Measurements from ENCODE around the gene RAB31.

DNA sequence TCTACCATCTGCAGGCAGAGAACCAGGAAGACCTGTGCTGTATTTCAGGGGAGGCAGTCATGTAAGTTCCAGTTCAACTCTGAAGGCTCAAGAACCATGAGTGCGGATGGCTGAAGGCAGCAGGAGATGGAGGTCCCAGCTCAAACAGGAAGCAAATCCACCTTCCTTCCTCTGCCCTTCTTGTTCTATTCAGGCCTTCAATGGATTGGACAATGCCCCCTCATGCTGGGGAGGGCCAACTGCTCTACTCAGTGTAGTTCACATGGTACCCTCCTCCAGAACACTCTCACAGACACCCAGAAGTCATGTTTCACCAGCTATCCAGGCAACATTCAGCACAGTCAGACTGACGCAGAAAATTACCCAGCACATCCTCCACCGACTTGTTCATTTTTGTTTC is 39.1 kb upstream of the RAB31 start:
- TF ChIP-seq, protein P1, sequence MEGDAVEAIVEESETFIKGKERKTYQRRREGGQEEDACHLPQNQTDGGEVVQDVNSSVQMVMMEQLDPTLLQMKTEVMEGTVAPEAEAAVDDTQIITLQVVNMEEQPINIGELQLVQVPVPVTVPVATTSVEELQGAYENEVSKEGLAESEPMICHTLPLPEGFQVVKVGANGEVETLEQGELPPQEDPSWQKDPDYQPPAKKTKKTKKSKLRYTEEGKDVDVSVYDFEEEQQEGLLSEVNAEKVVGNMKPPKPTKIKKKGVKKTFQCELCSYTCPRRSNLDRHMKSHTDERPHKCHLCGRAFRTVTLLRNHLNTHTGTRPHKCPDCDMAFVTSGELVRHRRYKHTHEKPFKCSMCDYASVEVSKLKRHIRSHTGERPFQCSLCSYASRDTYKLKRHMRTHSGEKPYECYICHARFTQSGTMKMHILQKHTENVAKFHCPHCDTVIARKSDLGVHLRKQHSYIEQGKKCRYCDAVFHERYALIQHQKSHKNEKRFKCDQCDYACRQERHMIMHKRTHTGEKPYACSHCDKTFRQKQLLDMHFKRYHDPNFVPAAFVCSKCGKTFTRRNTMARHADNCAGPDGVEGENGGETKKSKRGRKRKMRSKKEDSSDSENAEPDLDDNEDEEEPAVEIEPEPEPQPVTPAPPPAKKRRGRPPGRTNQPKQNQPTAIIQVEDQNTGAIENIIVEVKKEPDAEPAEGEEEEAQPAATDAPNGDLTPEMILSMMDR (IDR thresholded peaks at IDR 0.05), result no peak
- TF ChIP-seq POLR2A (IDR thresholded peaks at IDR 0.05), result no peak
